SK-N-SH (cell line): Measurements from ENCODE around the gene KLHL7.

Source experiments
- CTCF ChIP-seq: fragments of 200-600 bp; sonication (generic); IDR thresholded peaks from 2 replicates; pipeline ENCODE4 v1.6.1; 2017; ENCODE audit warnings: antibody characterized with exemption, mild to moderate bottlenecking, moderate library complexity
- EP300 ChIP-seq, 2 experiments: IDR thresholded peaks; 2 replicates each; pipeline versions ENCODE4 v1.4.0 to v1.6.1; 2012; ENCODE audit warnings: borderline replicate concordance in 1 of 2, low read depth in 1 of 2, low read length in 1 of 2
- EZH2phosphoT487 ChIP-seq: fragments of 200-600 bp; sonication (generic); IDR thresholded peaks from 2 replicates; pipeline ENCODE4 v1.6.1; 2017; ENCODE audit warnings: low read depth, mixed run types, mild to moderate bottlenecking, antibody characterized with exemption, moderate library complexity, borderline replicate concordance
- MXI1 ChIP-seq: IDR thresholded peaks from 2 replicates; pipeline ENCODE4 v1.6.1; 2012; ENCODE audit warnings: mild to moderate bottlenecking, low read depth, low read length, improper control_type of control experiment
- POLR2AphosphoS5 ChIP-seq: IDR thresholded peaks from 2 replicates; pipeline ENCODE4 v1.6.1; 2012; ENCODE audit warnings: low read depth, low read length
- RAD21 ChIP-seq: IDR thresholded peaks from 2 replicates; pipeline ENCODE4 v1.6.1; 2012; ENCODE audit warnings: mild to moderate bottlenecking, low read length
- SIN3A ChIP-seq: IDR thresholded peaks from 2 replicates; pipeline ENCODE4 v1.6.1; 2012; ENCODE audit warnings: low read depth, mild to moderate bottlenecking, low read length, moderate library complexity, borderline replicate concordance
- SMC3 ChIP-seq: IDR thresholded peaks from 2 replicates; pipeline ENCODE4 v1.6.1; 2012; ENCODE audit warnings: low read depth, low read length, improper control_type of control experiment
- USF2 ChIP-seq: fragments of 150-350 bp; IDR thresholded peaks from 2 replicates; pipeline ENCODE4 v1.6.1; 2017; ENCODE audit warnings: antibody characterized with exemption, low read length, low read depth, borderline replicate concordance

- no peak for TF ChIP-seq CTCF
- TF ChIP-seq POLR2AphosphoS5, result no peak
- TF ChIP-seq EP300 (IDR thresholded peaks at IDR 0.05; ENCODE audit: borderline replicate concordance in 1 of 2, low read depth in 1 of 2, low read length in 1 of 2), result no peak
- TF ChIP-seq SIN3A, result no peak
- no peak for TF ChIP-seq RAD21
- no peak for TF ChIP-seq MXI1
- TF ChIP-seq USF2, result no peak
- TF ChIP-seq SMC3, result no peak
- no peak for TF ChIP-seq EZH2phosphoT487
Observed at GRCh38 chr7:23062452-23062851, 43.1 kb upstream of the KLHL7 start.
